ENCODE results near the gene REPS1. TPM values are rescaled to one million over a fixed set of nuclear protein-coding genes. Genes with fewer than 3 reads are reported as not detected.

REPS1 gene
- total and polyA plus RNA-seq, 2 of the 13 experiments (the other 11 are each of a cell fraction or from before 2014, with no cell fraction given) = 36.4 to 38.3 TPM

GRCh38 chr6:138891255-138891986 is 96.6 kb downstream of the REPS1 start:
- no peak for ATAC-seq
- 56% methylated on average over 3 of the region's 3 CpGs for WGBS (ENCODE audit: low lambda C conversion rate)
- POLR2A ChIA-PET = no interaction called here
- TF ChIP-seq CREB1 (IDR thresholded peaks at IDR 0.05) = no peak
- no peak for TF ChIP-seq CREB1 (CRISPR knock-in tag; IDR thresholded peaks at IDR 0.05)
- TF ChIP-seq PREB (CRISPR knock-in tag; IDR thresholded peaks at IDR 0.05) = no peak
- no peak for TF ChIP-seq CENPT (CRISPR knock-in tag; IDR thresholded peaks at IDR 0.05; ENCODE audit: low read depth)
- TF ChIP-seq, protein P1, sequence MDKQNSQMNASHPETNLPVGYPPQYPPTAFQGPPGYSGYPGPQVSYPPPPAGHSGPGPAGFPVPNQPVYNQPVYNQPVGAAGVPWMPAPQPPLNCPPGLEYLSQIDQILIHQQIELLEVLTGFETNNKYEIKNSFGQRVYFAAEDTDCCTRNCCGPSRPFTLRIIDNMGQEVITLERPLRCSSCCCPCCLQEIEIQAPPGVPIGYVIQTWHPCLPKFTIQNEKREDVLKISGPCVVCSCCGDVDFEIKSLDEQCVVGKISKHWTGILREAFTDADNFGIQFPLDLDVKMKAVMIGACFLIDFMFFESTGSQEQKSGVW (CRISPR knock-in tag; IDR thresholded peaks at IDR 0.05; ENCODE audit: borderline replicate concordance) = no peak
- no peak for TF ChIP-seq KDM5A (IDR thresholded peaks at IDR 0.05; ENCODE audit: borderline replicate concordance, low read length)
- TF ChIP-seq HMGA1 (CRISPR knock-in tag; conservative IDR thresholded peaks at IDR 0.05) = no peak
- TF ChIP-seq PRDM10 (CRISPR knock-in tag; IDR thresholded peaks at IDR 0.05; ENCODE audit: low read depth) = no peak
- no peak for TF ChIP-seq ZNF776 (CRISPR knock-in tag; IDR thresholded peaks at IDR 0.05)
- no peak for TF ChIP-seq ATF6 (CRISPR knock-in tag; conservative IDR thresholded peaks at IDR 0.05)
- TF ChIP-seq CSRNP1 (CRISPR knock-in tag; IDR thresholded peaks at IDR 0.05) = no peak
- no peak for TF ChIP-seq ZNF326 (CRISPR knock-in tag; IDR thresholded peaks at IDR 0.05; ENCODE audit: borderline replicate concordance)
- TF ChIP-seq ZNF251 (CRISPR knock-in tag; IDR thresholded peaks at IDR 0.05) = no peak
- TF ChIP-seq, protein P2, sequence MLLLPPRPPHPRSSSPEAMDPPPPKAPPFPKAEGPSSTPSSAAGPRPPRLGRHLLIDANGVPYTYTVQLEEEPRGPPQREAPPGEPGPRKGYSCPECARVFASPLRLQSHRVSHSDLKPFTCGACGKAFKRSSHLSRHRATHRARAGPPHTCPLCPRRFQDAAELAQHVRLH (CRISPR knock-in tag; IDR thresholded peaks at IDR 0.05; ENCODE audit: borderline replicate concordance, low read depth) = no peak
- no peak for TF ChIP-seq NFYC (CRISPR knock-in tag; IDR thresholded peaks at IDR 0.05)

More at GRCh38 chr6:138891255-138891986, 96.6 kb downstream of the REPS1 start:
- CTCF ChIA-PET (ENCODE audit: low intra/inter-chr PET ratio, low total read pairs) = no interaction called here
- DNase-seq (ENCODE audit: low spot score) (no peak), FAIRE-seq (no peak)
- intact Hi-C loops (cut with micrococcal nuclease; ENCODE audit: unreplicated experiment) = no loop called here
- no peak overlapping the region for H2AFZ ChIP-seq (ENCODE audit: low read length)
- H4K20me1 ChIP-seq (ENCODE audit: insufficient read depth, low read length) = no peaks in the 10 kb centered on the region
- in situ Hi-C loops (cut with HindIII; ENCODE audit: extremely low pct_ligation_motif_present, low pct_unique_long_range_greater_than_20kb) = no loop called here
- no peak overlapping the region for H3K4me3 ChIP-seq (replicated peaks in 1 of 3; ENCODE audit: insufficient read depth in 1 of 3, low read depth in 2 of 3, low read length in 3 of 3)
- no peak overlapping the region for H3K4me2 ChIP-seq (ENCODE audit: low read depth, low read length)
- no peaks in the 10 kb centered on the region for H3K4me1 ChIP-seq (ENCODE audit: insufficient read depth, low read length)
- no peaks in the 10 kb centered on the region for H3K9me3 ChIP-seq (ENCODE audit: low read length)
- no peak overlapping the region for H3K27ac ChIP-seq (ENCODE audit: extremely low read length, insufficient read depth, low read length)
- H3K9ac ChIP-seq (ENCODE audit: insufficient read depth, low read depth, low read length) = no peak overlapping the region
- BruUV-seq (replicated peaks) = no TSS peak
- no peaks in the 10 kb centered on the region; a peak in 1 of 5 replicates for H3K27me3 ChIP-seq (ENCODE audit: control insufficient read depth in 1 of 2, insufficient read depth in 2 of 2, low read length in 2 of 2)
- no peaks in the 10 kb centered on the region for H3K36me3 ChIP-seq (replicated peaks in 1 of 2; ENCODE audit: control insufficient read depth in 1 of 2, insufficient read depth in 2 of 2, low read length in 2 of 2)
- H3K79me2 ChIP-seq (ENCODE audit: insufficient read depth, low read length) = no peaks in the 10 kb centered on the region
